PC-9 (cell line): ENCODE measurements around the gene FKBP7. TPM values are rescaled to one million over a fixed set of nuclear protein-coding genes. Genes with fewer than 3 reads are reported as not detected.

ENCODE experiments used
- BruUV-seq: library from RNA; stranded (reverse); fragments of 400-500 nt; replicated peaks from 2 replicates; lab custom pipeline; 2021; lab: Mats Ljungman, UMichigan
- CTCF ChIA-PET: fragments of 300-600 bp; sonication (Branson Sonifier 250); formaldehyde crosslinking; loops from one replicate; lab custom pipeline; 2022; ENCODE audit warnings: antibody characterized with exemption; lab: Charles Lee
- POLR2A ChIA-PET: fragments of 300-600 bp; sonication (Branson Sonifier 250); formaldehyde crosslinking; loops from one replicate; lab custom pipeline; 2022; ENCODE audit warnings: antibody characterized with exemption; ENCODE audit not compliant: unreplicated experiment; lab: Charles Lee
- DNase-seq, 2 experiments: peaks; one replicate each; pipeline versions ENCODE4 v3.0.0 to v3.0.0-alpha.2; 2015 to 2022; ENCODE audit warnings: mixed read lengths in 1 of 2
- H2AFZ ChIP-seq: fragments of 200-600 bp; sonication (generic); 2 replicates; pipeline ENCODE4 v1.8.1; 2017; ENCODE audit warnings: antibody characterized with exemption
- H3F3A ChIP-seq: fragments of 200-600 bp; sonication (generic); 2 replicates; pipeline ENCODE4 v1.8.1; 2017; ENCODE audit warnings: antibody characterized with exemption, mild to moderate bottlenecking, low read depth; ENCODE audit not compliant: insufficient read depth
- H3K27ac ChIP-seq: fragments of 200-600 bp; sonication (generic); 2 replicates; pipeline ENCODE4 v1.6.1; 2016; ENCODE audit warnings: mixed run types
- H3K27me3 ChIP-seq: fragments of 200-600 bp; sonication (generic); 2 replicates; pipeline ENCODE4 v1.6.1; 2016; ENCODE audit warnings: low read depth, mixed run types; ENCODE audit not compliant: insufficient read depth
- H3K36me3 ChIP-seq: fragments of 200-600 bp; sonication (generic); 2 replicates; pipeline ENCODE4 v1.6.1; 2016; ENCODE audit warnings: low read depth, mixed run types
- H3K4me1 ChIP-seq: fragments of 200-600 bp; sonication (generic); replicated peaks from 2 replicates; pipeline ENCODE4 v1.6.1; 2016; ENCODE audit warnings: mixed run types; ENCODE audit not compliant: insufficient read depth
- H3K4me2 ChIP-seq: fragments of 200-600 bp; sonication (generic); 2 replicates; pipeline ENCODE4 v1.6.1; 2017; ENCODE audit warnings: mixed run types
- H3K4me3 ChIP-seq: fragments of 200-600 bp; sonication (generic); 2 replicates; pipeline ENCODE4 v1.6.1; 2016; ENCODE audit warnings: mixed run types
- H3K79me2 ChIP-seq: fragments of 200-600 bp; sonication (generic); 2 replicates; pipeline ENCODE4 v1.6.1; 2017; ENCODE audit warnings: low read depth, mixed run types
- H3K9me2 ChIP-seq: fragments of 200-600 bp; sonication (generic); 2 replicates; pipeline ENCODE4 v1.8.1; 2017; ENCODE audit warnings: mild to moderate bottlenecking; ENCODE audit not compliant: insufficient read depth
- H3K9me3 ChIP-seq: fragments of 200-600 bp; sonication (generic); 2 replicates; pipeline ENCODE4 v1.8.1; 2016; ENCODE audit warnings: low read depth; ENCODE audit not compliant: insufficient read depth
- H4K20me1 ChIP-seq: fragments of 200-600 bp; sonication (generic); 2 replicates; pipeline ENCODE4 v1.8.1; 2017; ENCODE audit not compliant: insufficient read depth
- EZH2 ChIP-seq: fragments of 200-600 bp; sonication (generic); IDR thresholded peaks from 2 replicates; pipeline ENCODE4 v1.8.0; 2017; ENCODE audit warnings: antibody characterized with exemption, low read depth
- intact Hi-C: fragments of 100-400 bp; cut with micrococcal nuclease; formaldehyde crosslinking; loops from one replicate; pipeline ENCODE4 v1.10.0; 2022; ENCODE audit not compliant: unreplicated experiment
- total RNA-seq: library from RNA; stranded (reverse); gene quantifications from 2 replicates; pipeline ENCODE4 v1.2.3, GENCODE V29; 2021
- TF ChIP-seq, protein P1 (sequence below): fragments of 200-600 bp; sonication (generic); conservative IDR thresholded peaks from 2 replicates; pipeline ENCODE4 v1.6.1; 2017; ENCODE audit warnings: mixed run types, antibody characterized with exemption, mild to moderate bottlenecking, moderate library complexity

The FKBP7 gene
- total RNA-seq, 1 experiment from 2014 or later = 6.1 TPM

DNA sequence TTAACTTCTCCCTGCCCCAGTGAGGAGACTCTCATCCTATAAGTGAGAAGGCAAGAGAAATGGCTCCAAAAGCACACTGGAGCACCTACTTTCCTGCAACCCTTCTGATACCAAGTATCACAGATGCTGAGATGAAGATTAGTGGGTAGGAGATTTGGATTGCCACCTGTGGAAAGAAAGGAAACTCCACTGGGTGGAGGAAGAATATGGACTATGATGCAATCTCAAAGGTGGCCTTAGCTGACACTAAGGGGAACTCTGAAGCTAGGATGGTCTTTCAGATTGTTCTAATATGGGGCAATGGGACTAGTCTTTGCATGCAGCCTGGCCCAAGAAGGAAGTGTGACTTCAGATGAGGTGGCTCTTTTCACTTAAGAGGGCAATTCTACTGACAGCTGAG, 49.1 kb downstream of the FKBP7 start:
- no peak for DNase-seq
- CTCF ChIA-PET = interaction anchor here (0.6 kb wide), 1 partner anchor 22 kb away, joined by 6 read pairs; no protein-coding TSS in a partner anchor
- Histone ChIP-seq H3K79me2 (no peaks in the 10 kb centered on the region), H3K4me2 (no peak overlapping the region), H3K36me3 (peaks cover 29% of the 10 kb centered on the region), H3K4me3 (no peak overlapping the region), H4K20me1 (no peaks in the 10 kb centered on the region), H3K9me2 (no peaks in the 10 kb centered on the region), H3F3A (peaks cover 17% of the 10 kb centered on the region; the same call in 1 of the 2 replicates), H3K27me3 (no peaks in the 10 kb centered on the region), H3K4me1 (no peaks in the 10 kb centered on the region), H2AFZ (no peak overlapping the region), H3K27ac (no peak overlapping the region), H3K9me3 (no peaks in the 10 kb centered on the region)
- no TSS peak for BruUV-seq
- POLR2A ChIA-PET = no interaction called here
- intact Hi-C loops = no loop called here
- no peak for TF ChIP-seq EZH2
- TF ChIP-seq, protein P1, sequence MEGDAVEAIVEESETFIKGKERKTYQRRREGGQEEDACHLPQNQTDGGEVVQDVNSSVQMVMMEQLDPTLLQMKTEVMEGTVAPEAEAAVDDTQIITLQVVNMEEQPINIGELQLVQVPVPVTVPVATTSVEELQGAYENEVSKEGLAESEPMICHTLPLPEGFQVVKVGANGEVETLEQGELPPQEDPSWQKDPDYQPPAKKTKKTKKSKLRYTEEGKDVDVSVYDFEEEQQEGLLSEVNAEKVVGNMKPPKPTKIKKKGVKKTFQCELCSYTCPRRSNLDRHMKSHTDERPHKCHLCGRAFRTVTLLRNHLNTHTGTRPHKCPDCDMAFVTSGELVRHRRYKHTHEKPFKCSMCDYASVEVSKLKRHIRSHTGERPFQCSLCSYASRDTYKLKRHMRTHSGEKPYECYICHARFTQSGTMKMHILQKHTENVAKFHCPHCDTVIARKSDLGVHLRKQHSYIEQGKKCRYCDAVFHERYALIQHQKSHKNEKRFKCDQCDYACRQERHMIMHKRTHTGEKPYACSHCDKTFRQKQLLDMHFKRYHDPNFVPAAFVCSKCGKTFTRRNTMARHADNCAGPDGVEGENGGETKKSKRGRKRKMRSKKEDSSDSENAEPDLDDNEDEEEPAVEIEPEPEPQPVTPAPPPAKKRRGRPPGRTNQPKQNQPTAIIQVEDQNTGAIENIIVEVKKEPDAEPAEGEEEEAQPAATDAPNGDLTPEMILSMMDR = no peak

DNA sequence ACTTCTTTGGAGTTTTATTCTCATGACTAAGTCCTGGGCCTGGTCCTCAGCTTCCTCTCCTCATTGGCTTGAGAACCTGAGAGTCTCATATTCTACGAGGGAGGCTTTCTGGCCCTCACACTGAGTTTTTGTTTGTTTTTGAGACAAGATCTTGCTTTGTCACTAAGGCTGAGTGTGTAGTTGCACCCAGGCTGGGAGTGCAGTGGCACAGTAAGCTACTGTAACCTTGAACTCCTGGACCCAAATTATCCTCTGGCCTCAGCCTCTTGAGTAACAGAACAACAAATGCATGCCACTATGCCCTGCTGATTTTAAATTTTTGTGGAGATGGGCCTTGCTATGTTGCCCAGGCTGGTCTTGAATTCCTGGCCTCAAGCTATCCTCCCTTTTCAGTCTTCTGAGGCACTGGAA, 50.0 kb downstream of the FKBP7 start:
- TF ChIP-seq EZH2 = no peak
- TF ChIP-seq, protein P1 = no peak
- no peaks in the 10 kb centered on the region for H4K20me1 ChIP-seq
- no peak overlapping the region for H3K27ac ChIP-seq
- no peaks in the 10 kb centered on the region for H3K79me2 ChIP-seq
- no peaks in the 10 kb centered on the region for H3K9me3 ChIP-seq
- H3K4me3 ChIP-seq = no peak overlapping the region
- no peak overlapping the region for H3K4me2 ChIP-seq
- intact Hi-C loops = no loop called here
- peaks cover 15% of the 10 kb centered on the region; the same call in 1 of the 2 replicates for H3F3A ChIP-seq
- H3K4me1 ChIP-seq = no peaks in the 10 kb centered on the region
- ChIA-PET POLR2A (no interaction called here), CTCF (interaction anchor here (0.6 kb wide), 1 partner anchor 316 kb away, joined by 3 read pairs; the partner anchor contains the start of gene RBM45)
- no peaks in the 10 kb centered on the region for H3K9me2 ChIP-seq
- no peak overlapping the region for H2AFZ ChIP-seq
- H3K27me3 ChIP-seq = no peaks in the 10 kb centered on the region
- H3K36me3 ChIP-seq = peaks cover 24% of the 10 kb centered on the region
- no TSS peak for BruUV-seq
- no peak for DNase-seq

DNA sequence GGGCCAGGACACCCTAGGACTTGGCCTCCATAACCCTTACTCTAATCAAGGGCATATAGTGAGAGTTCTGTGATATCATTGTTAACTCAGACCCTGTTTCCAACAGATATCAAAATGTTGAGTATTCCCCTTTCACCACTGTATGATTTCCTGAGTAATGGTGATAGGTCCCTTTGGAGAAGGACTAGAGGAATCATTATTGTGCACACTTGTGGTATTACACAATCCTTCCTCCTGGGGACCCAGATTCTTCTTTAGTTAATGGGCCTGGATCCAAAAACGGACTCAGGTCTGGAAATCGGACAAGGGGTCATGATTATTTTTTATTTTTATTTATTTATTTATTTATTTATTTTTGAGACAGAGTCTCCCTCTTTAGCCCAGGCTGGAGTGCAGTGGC, 50.9 kb downstream of the FKBP7 start:
- H3K27me3 ChIP-seq = no peaks in the 10 kb centered on the region
- H3K4me3 ChIP-seq = no peak overlapping the region
- TF ChIP-seq, protein P1 = no peak
- no peak for TF ChIP-seq EZH2
- no peaks in the 10 kb centered on the region for H3K79me2 ChIP-seq
- H3K9me2 ChIP-seq = no peaks in the 10 kb centered on the region
- intact Hi-C loops = no loop called here
- H3K4me1 ChIP-seq = no peaks in the 10 kb centered on the region
- CTCF ChIA-PET = interaction anchor here (0.7 kb wide), 1 partner anchor 315 kb away, joined by 3 read pairs; no protein-coding TSS in a partner anchor
- H3K27ac ChIP-seq = no peak overlapping the region
- DNase-seq = no peak
- H3K36me3 ChIP-seq = peaks cover 14% of the 10 kb centered on the region
- no peak overlapping the region for H2AFZ ChIP-seq
- H3K9me3 ChIP-seq = no peaks in the 10 kb centered on the region
- no TSS peak for BruUV-seq
- no peaks in the 10 kb centered on the region for H4K20me1 ChIP-seq
- POLR2A ChIA-PET = interaction anchor here (0.6 kb wide), 1 partner anchor 23 kb away, joined by 6 read pairs; the partner anchor contains the start of gene PRKRA
- peaks cover 9% of the 10 kb centered on the region; the same call in 1 of the 2 replicates for H3F3A ChIP-seq
- no peak overlapping the region for H3K4me2 ChIP-seq
